Measurements from ENCODE around the gene GPD1L.
"Not testable (repeated sequence)": the region's sequence is repeated elsewhere in the genome, so short reads cannot be mapped to it uniquely, and the experiment has no call there.

The GPD1L gene

DNA sequence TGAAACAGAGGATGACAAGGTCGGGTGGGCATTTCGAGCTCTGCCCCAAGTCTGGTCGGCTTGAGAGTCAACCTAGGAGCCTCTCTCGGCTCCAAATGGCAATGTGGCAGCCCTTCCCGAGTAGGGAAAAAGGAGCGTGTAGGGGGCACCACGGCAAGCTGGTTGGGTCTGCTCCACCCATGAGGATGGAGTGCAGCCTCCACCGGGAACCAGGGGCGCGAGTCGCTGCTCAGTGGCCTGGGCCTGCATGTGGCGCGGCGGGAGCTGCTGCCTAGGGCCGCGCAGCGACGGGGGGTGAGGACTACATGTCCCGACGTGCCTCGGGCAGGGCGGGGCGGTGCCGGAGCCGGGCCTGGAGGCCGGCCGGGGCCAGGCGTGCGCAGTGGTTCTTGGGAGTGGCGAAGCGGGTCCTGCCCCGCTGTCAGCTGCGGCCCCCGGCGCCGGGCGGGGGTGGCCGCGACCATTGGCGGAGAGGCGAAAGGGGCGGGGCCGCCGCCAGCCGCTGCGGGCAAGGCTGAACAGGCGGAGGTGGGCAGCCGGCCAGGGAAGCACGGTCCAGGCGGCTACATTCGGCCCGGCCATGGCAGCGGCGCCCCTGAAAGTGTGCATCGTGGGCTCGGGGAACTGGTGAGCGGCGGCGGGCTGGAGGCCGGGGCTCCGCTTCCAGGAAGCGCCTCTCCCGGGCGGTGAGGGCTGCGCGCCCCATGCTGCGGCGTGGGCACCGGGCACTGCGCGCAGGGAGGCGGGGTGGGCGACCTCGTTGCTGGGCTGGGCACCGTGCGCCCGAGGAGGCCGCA lies at the start of gene GPD1L:
GPD1L (plus strand) TSS at position 489 of the 797 bp plus-strand sequence; CDS start at position 581, 92 bp downstream.
- peak; percentile 98 for DNase-seq (ENCODE audit: low spot score)

DNA sequence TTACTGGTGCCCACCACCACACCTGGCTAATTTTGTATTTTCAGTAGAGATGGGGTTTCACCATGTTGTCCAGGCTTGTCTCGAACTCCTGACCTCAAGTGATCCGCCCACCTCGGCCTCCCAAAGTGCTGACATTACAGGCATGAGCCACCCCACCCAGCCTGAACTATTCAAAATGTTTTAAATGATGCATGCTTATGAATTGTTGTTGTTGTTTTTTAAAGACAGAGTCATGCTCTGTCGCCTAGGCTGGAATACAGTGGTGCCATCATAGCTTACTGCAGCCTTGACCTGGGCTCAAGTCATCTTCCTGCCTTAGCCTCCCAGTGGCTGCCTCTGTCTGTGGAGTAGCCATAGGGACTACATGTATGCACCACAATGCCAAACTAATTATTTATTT lies 48.0 kb upstream of the GPD1L start:
- DNase-seq (ENCODE audit: low spot score), result not testable (repeated sequence)

DNA sequence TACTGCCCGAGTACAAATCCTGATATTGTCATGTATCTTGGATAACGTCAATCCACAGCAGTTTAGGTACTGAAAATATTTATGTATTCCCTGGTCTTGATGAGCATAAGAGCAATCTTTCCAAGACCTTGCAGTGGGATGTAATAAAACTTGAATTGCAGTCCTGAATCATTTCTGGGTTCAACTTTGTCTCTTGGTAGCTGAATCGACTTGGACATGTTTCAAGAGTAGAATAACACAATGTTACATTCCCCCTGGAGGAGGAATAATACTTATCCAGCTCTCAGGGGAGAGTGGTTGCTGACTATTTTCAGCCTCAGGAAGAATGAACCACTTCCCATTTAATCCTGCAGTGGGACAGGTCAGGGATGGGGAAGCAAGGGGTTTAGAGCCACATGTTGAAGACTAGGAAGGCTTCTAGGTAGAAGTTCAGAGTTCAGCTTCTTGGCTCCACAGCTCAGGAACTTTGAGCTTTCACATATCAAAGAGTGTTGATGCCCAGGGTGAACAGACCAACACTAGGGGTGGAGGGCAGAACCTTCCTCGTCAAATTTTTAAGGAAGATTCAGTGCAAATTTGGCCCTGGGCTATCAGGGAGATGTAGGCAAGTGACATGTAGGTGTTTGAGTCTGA lies 43.4 kb upstream of the GPD1L start:
- DNase-seq (ENCODE audit: low spot score), result no peak

DNA sequence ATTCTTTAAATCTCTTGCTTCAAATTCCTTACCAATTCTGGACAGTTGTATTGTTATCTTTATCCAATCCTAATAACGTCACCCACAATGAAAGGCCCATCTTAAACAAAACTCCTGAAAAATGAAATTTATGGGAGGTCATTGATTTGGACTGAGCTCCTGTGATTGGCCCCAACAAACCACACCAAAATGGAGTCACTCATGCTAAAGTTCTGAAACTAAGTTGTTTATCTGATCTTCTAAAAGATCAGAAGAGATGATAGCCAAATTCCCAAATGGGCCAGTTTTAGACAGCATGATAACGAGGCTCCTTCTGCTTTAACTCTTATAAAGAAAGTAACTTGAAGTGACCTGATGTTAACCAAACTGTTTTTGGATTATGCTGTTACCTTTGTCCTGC lies 39.7 kb upstream of the GPD1L start:
- no peak for DNase-seq (ENCODE audit: low spot score)

DNA sequence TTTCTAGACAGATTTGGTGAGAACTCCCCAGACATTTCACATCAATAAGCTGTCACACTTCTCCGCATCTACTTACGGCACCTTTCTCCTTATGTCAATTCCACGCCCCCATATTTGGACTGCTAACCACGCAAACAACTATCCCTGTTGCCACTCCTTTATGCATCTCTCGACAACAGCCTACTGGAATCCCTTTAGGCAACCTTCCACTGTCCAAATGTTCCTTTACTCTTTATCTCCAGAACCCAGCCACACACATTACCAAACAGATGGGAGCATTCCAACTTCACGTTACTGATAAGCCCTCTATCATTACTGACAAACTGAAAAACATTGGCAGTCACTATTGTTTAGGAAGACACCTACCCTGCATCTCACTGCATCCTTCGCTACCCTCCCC lies 32.2 kb upstream of the GPD1L start:
- DNase-seq (ENCODE audit: low spot score), result not testable (repeated sequence)

DNA sequence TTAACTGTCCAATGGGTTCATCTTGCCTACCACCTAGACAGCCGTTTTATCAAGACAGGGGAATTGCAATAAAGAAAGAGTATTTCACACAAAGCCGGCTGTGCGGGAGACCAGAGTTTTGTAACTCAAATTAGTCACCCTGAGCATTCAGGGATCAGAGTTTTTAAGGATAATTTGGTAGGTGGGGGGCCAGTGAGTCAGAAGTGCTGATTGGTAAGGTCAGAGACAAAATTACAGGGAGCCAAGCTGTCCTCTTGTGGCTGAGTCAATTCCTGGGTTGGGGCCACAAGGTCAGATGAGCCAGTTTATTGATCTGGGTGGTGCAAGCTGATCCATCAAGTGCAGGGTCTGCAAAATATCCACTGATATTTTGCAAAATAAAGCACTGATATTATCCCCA lies 29.9 kb upstream of the GPD1L start:
- no peak for DNase-seq (ENCODE audit: low spot score)

DNA sequence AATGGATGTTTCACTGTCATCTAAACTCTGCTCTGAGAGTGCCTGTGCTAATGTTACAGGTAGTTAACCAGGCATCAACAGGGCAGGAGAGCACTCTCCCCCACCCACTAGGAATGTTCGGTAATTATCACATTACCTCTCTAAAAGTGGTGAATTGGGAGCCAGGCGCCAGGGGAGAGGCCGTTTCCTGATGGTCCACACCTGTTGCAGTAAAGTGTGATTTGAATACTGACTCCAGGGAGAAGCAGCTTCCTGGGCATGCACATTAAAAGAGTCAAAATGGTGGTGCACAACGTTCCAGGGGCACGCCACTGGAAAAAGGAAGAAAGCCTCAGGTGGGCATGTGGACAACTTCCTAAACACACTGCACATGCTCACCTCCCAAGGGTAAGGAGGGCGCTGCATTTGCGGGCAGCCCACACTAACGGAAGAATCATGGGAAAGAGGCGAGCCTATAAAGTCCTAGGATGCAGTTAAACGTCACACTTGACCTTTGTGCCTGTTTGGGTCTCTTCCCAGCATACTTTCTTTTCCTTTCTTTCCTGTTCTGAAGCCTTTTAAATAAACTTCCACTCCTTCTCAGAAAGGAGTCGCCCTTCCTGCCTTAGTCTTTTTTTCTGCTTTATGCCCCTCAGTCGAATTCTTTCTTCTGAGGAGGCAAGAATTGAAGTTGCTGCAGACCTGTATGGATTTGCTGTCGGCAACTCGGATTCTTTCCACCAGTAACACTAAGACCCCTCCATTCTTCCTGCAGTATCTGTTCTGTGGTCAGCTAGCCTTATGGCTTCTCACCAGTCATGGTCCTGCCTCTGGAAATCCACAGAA lies 28.9 kb upstream of the GPD1L start:
- DNase-seq (ENCODE audit: low spot score), result no peak

DNA sequence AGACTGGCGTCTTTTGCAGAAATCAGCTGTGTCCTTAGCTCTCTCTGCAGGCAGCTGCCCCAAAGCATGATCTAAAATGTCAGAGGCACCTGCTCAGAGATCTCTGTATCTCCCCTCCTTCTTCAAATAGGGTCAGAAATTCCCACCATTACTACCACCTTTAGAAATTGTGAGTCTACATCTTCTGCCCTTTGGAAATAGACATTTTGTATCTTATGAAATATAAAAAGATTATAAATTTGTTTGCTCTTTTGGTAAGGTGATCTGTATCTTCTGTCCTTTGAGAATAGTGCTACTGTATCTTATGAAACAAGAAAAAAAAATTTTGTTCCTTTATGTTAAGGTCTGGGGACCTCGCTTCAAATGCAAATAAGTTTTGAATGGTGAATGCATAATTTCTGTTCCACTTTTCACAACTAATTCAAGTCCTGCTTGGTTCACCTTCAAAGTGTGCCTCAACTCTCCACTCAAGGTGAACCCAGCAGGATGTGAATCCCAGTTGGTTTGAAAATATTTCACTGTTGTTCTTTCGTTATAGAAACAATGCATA lies 28.3 kb upstream of the GPD1L start:
- no peak for DNase-seq (ENCODE audit: low spot score)

DNA sequence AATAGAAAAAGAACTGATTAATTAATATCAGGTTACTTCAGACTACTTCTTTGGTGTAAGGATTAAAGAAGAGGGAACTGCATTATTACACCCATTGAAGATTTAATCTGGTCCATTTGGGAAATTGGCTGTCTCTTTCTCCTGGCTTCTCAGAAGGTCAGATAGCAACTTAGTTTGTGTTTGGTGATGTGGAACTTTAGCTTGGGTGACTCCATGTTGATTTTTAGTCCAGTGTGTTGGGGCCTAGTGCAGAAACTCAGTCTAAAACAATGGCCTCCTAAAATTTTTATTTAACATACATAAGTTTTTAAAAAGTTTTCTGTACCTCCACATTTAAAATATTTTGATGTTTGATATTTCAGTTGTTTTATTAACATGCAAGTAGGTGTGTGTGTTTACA lies 27.6 kb upstream of the GPD1L start:
- no peak for DNase-seq (ENCODE audit: low spot score)

DNA sequence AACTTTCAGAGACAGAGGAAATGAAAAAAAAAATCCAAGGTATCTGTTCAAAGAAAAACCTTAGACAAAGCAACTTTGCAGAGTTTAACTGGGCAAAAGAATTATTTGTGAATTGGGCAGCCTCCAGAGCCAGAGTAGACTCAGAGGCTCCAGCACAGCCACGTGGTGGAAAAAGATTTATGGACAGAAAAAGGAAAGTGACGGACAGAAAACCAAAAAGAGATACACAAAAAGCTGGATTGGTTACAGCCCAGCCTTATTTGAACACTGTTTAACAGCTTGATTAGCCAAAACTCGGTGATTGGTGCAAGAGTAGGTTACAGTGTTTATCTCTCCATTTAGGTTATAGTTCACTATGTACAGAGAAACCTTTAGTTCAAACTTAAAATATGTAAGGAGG lies 23.7 kb upstream of the GPD1L start:
- no peak for DNase-seq (ENCODE audit: low spot score)

DNA sequence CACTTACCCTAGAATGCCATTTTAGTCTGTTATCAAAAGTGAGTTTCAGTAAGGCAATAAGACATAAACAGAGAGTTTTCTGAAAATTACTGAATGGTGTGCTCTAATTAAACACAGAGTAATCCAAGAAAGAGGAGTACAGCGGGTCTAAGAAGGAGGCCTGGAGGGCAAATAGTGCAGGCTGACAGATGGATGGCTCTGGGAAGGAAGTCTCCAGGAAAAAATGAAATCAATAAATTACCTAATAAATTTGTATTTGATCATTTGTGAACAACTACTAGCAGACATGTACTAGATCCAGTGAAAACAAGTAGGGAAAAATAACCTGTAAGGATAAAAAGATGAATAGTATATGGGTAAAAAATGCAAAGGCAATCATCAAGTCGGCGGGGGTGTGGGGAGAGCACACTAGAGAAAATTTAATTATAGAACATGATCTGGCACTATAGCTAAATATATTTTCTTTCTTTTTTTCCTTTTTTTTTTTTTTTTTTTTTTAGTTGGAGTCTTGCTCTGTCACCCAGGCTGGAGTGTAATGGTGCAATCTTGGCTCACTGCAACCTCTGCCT lies 22.6 kb upstream of the GPD1L start:
- DNase-seq (ENCODE audit: low spot score), result no peak

DNA sequence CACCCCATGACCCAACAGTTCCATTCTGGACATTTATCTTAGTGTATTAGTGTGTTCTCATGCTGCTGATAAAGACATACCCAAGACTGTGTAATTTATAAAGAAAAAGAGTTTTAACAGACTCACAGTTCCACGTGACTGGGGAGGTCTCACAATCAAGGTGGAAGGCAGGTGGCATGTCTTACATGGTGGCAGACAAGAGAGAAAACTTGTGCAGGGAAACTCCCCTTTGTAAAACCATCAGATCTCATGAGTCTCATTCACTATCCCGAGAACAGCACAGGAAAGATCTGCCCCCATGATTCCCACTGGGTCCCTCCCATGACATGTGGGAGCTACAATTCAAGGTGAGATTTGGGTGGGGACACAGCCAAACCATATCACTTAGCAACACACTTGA lies 21.6 kb upstream of the GPD1L start:
- no peak for DNase-seq (ENCODE audit: low spot score)

DNA sequence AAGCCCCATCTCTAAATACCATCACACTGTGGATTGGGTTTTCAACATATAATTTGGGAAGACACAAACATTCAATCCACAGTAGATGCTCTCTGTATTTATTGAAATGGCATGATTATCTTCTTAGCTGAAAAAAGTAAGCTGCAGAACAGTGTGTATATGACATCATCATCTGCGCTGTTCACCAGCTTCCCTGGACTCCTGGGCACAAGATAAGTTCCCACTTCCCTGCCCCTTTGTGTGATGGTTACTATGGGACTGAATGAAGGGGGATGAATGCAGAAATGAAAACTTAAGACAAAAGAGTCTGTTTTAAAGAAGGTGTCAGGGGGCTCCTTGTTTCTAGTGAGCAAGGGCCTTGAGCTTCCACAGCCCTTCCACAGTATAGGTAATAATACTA lies 20.0 kb upstream of the GPD1L start:
- no peak for DNase-seq (ENCODE audit: low spot score)

DNA sequence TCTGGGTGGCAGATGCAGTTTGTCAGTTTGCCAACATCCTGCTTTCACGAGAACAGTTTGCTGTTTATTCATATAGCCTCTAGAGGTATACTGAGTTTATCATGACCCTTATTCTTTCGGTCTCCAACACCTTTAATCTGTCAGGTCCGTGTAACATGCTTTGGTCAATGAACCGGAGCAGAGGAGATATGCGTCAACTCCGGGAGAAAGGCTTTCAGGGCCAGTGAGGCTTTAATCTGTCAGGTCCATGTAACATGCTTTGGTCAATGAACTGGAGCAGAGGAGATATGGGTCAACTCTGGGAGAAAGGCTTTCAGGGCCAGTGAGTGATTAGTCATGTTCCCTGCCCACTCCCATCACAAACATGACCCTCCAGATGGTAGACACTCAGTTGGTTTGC lies 16.9 kb upstream of the GPD1L start:
- DNase-seq (ENCODE audit: low spot score), result no peak

DNA sequence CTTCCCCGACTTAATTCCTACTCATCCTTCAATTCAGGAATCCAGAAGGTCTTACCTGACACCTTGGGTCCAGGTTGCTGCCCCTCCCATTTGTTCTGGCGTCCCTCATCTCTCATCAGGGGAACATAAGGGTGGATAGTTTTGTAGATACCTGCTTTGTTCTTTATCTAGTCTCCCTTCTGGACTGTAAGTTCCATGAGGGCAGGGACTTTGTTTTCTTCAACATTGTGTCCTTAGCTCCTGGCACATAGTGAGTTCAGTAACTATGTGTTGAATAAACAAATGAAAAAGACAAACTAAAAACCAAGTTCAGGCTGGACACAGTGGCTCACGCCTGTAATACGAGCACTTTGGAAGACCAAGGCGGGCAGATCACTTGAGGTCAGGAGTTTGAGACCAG lies 13.2 kb upstream of the GPD1L start:
- DNase-seq (ENCODE audit: low spot score), result no peak

DNA sequence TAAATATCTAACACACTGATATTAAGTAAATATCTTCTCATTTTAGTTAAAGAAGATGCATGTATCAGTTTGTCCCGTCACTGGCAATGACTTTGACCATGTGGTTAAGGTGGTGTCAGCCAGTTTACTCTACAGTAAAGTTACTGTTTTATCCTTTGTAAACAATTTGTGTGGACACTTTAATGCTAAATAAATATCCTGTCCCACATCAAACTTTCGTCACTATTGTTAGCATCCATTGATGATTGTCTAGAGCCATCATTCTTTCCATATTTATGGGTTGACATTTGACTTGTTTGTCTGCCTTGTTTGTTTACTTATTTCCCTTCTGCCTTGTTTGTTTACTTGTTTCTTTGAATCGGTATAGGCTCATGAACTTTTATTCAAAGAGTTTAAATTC lies 11.0 kb upstream of the GPD1L start:
- DNase-seq (ENCODE audit: low spot score), result no peak

DNA sequence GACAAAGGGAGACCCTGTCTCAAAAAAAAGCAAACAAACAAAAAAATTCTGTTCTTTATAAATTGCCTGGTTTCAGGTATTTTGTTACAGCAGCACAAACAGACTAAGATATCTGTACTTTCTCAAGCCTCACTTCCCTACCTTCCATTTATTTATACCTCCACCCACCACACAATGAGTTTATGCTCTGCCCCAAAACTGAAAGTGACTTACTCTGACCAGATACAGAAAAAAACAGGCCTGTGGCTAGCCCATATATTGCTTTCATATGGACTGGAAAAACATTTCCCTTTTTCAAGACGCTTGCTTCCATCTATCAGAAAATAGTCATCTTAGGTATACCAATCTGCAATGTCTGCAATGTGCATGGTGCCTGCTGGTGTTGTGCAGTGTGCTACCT lies 8.7 kb upstream of the GPD1L start:
- DNase-seq (ENCODE audit: low spot score), result no peak

DNA sequence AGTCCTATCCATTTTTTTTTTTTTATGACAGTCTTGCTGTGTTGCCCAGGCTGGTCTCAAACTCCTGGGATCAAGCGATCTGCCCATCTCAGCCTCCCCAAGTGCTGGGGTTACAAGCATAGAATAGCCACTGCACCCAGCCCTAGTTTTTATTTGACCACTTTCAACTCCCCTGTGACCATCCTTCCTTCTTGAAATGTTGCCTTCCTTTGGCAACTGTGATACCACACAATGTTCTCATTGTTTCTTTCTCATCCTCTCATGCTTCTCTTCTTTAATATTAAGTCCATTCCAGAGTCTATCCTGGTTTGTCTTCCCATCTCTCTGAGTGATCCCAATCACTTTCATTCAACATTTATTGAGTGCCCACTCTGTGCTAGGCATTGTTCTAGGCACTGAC lies 7.9 kb upstream of the GPD1L start:
- DNase-seq (ENCODE audit: low spot score), result no peak

DNA sequence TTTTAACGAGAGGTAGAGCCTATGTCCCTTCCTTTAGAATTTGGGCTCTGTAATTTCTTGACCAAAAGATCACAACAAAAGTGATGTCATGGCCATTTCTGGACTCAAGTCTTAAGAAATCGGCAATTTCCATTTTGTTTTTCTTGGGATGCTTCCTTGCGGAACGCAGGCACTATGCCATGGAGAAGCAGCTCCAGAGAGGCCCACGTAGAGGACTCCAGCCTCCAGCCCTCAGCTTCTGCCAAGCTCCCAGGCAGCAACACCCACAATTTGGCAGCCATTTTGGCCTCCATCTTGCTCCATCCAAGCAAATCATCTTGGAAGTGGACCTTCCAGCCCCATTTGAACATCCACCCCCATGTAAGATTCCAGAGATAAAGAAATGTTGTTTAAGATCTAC lies 6.0 kb upstream of the GPD1L start:
- DNase-seq (ENCODE audit: low spot score), result no peak

DNA sequence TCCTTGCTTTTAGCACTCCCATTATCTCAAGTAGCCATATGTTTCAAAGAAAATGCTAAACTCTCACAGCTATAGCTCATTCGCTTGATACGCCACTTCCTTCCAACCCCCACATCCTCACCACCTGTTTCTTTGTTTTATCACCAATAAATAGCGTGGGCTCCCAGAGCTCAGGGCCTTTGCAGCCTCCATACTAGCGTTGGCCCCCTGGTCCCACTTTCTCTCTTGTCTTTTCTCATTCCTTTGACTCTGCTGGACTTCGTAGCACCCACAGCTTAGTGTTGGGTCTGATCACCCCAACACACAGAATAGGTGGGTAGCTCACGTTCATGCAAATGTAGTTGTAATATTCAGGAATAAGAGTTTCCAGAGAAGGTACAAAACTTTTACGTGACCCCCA lies 4.1 kb upstream of the GPD1L start:
- no peak for DNase-seq (ENCODE audit: low spot score)

DNA sequence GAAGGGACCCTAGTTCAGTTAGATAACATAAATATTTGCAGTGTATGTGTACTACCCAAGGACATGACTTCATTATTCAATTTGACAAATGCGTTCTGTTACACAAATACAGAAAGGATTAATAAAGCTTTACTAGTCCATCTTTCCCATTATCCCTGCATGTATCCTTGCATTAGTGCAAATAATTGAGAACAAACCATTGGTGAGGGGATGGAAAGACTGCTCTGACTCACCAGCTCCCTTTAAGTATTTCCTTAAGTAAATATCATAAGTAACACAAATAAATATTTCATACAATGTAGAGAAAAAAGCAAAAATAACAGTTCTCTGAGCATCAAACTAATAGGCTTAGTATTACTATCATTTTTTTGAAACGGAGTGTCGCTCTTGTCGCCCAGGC lies 1.9 kb upstream of the GPD1L start:
- DNase-seq (ENCODE audit: low spot score), result no peak

Data from iPS-NIHi11 (cell line).